HG03432 (cell line): ENCODE results near the gene AFG1L.
A peak's percentile ranks its signal among the peaks of the same experiment; 100 is the strongest.
"Not testable (repeated sequence)": the region's sequence is repeated elsewhere in the genome, so short reads cannot be mapped to it uniquely, and the experiment has no call there.

Source experiments
- ATAC-seq: cut with Tn5 transposase; IDR thresholded peaks from one replicate; pipeline ENCODE4 v1.9.1; 2021; ENCODE audit warnings: mild to moderate bottlenecking, moderate library complexity; ENCODE audit not compliant: unreplicated experiment

The AFG1L gene

GRCh38 chr6:108287373-108287772, 7.5 kb upstream of the AFG1L start:
- ATAC-seq = no peak

GRCh38 chr6:108288742-108289141, 6.1 kb upstream of the AFG1L start:
- no peak for ATAC-seq

- ATAC-seq = no peak
These were observed 3.8 kb upstream of the AFG1L start for GRCh38 chr6:108291091-108291490.

GRCh38 chr6:108292561-108292960, 2.3 kb upstream of the AFG1L start:
- not testable (repeated sequence) for ATAC-seq

- ATAC-seq = no peak
These were observed 1.1 kb upstream of the AFG1L start for GRCh38 chr6:108293527-108294296.

GRCh38 chr6:108294297-108294726, 542 bp upstream of the AFG1L start:
- ATAC-seq = peak; percentile 28

- ATAC-seq = no peak
These were observed 822 bp downstream of the AFG1L start for GRCh38 chr6:108295676-108296075.

- no peak for ATAC-seq
These were observed 7.5 kb downstream of the AFG1L start for GRCh38 chr6:108302386-108302785.

- no peak for ATAC-seq
These were observed 9.8 kb downstream of the AFG1L start for GRCh38 chr6:108304646-108305045.

GRCh38 chr6:108308641-108309040, 13.8 kb downstream of the AFG1L start:
- not testable (repeated sequence) for ATAC-seq

- ATAC-seq = no peak
These were observed 15.0 kb downstream of the AFG1L start for GRCh38 chr6:108309844-108310243.

GRCh38 chr6:108312605-108313004, 17.8 kb downstream of the AFG1L start:
- no peak for ATAC-seq

- no peak for ATAC-seq
These were observed 26.4 kb downstream of the AFG1L start for GRCh38 chr6:108321253-108321747.

- ATAC-seq = no peak
These were observed 27.9 kb downstream of the AFG1L start for GRCh38 chr6:108322728-108323127.

GRCh38 chr6:108323710-108324466, 29.0 kb downstream of the AFG1L start:
- ATAC-seq = no peak

GRCh38 chr6:108330221-108330785, 35.4 kb downstream of the AFG1L start:
- not testable (repeated sequence) for ATAC-seq

- no peak for ATAC-seq
These were observed 36.0 kb downstream of the AFG1L start for GRCh38 chr6:108330806-108331205.

GRCh38 chr6:108331982-108332381, 37.1 kb downstream of the AFG1L start:
- no peak for ATAC-seq

GRCh38 chr6:108336971-108337370, 42.1 kb downstream of the AFG1L start:
- no peak for ATAC-seq

- no peak for ATAC-seq
These were observed 42.9 kb downstream of the AFG1L start for GRCh38 chr6:108337721-108338120.

GRCh38 chr6:108341372-108341771, 46.5 kb downstream of the AFG1L start:
- no peak for ATAC-seq

- no peak for ATAC-seq
These were observed 49.0 kb downstream of the AFG1L start for GRCh38 chr6:108343894-108344293.
